HG03439 (cell line): ENCODE results near the gene TNS3.
"Not testable (repeated sequence)": the region's sequence is repeated elsewhere in the genome, so short reads cannot be mapped to it uniquely, and the experiment has no call there.

Experiments used
- ATAC-seq: cut with Tn5 transposase; IDR thresholded peaks from one replicate; pipeline ENCODE4 v1.9.1; 2021; ENCODE audit warnings: mild to moderate bottlenecking, moderate library complexity; ENCODE audit not compliant: unreplicated experiment

TNS3 gene

GRCh38 chr7:47273088-47273487, 308.8 kb downstream of the TNS3 start:
- ATAC-seq = no peak

- no peak for ATAC-seq
Observed at GRCh38 chr7:47271749-47272148, 310.2 kb downstream of the TNS3 start.

DNA sequence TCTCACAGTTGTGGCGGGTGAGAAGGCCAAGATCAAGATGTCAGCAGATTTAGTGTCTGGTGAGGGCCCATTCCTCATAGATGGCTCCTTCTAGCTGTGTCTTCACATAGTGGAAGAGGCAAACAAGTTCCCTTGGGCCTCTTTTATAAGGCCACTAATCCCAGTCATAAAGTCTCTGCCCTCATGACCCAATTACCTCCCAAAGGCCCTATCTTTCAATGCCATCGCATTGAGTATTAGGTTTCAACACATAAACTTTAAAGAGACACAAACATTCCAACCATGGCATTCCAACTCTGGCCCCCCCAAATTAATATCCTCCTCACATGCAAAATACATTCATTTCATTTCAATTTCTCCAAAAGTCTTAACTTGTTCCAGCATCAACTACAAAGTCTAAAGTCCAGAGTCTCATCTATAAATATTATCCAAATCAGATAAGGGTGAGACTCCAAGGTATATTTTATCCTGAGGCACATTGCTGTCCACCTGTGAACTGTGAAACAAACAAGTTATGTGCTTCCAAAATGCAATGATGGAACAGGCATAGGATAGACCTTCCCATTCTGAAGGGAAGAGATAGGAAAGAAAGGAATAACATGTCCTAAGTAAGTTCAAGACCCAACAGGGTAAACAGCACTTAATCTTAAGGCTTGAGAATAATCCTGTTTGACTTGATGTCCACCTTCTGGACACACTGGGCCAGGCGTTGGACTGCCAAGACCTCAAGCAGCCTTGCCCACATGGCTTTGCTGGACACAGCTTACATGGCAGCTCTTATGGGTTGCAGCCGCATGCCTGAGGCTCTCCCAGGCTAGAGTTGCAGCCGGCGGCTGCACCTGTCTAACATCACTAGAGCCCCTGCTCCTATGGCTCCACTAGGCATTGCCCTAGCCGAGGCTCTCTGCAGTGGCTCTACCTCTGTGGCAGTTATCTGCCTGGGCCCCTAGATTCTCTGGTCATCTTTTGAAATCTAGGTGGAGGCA, 312.8 kb downstream of the TNS3 start:
- no peak for ATAC-seq

GRCh38 chr7:47267346-47267745, 314.6 kb downstream of the TNS3 start:
- ATAC-seq = no peak

GRCh38 chr7:47266799-47267198, 315.1 kb downstream of the TNS3 start:
- ATAC-seq = no peak

- peak; percentile 77 for ATAC-seq
Observed at GRCh38 chr7:47266131-47266706, 315.7 kb downstream of the TNS3 start.

- ATAC-seq = no peak
Observed at GRCh38 chr7:47265621-47266020, 316.3 kb downstream of the TNS3 start.

GRCh38 chr7:47264021-47264651, 317.8 kb downstream of the TNS3 start:
- ATAC-seq = no peak

DNA sequence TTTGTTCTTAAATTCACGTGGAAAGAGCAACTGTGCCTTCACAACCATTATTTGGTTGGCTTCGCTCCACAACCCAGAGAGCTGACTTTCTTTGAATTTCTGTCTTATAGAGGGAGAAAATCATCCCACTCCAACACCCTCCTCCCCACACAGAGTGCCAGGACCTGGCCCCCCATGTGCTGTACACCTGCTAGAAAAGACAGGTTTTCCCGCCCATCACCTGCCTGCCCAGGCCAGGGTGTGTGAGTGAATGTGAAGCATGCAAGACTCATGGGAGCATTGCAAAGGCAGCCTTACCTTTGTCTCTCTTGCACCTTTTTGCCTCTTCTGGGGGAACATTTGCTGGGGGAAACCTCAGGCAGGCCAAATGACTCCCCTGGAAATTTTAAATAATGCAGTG, 319.0 kb downstream of the TNS3 start:
- ATAC-seq = no peak

DNA sequence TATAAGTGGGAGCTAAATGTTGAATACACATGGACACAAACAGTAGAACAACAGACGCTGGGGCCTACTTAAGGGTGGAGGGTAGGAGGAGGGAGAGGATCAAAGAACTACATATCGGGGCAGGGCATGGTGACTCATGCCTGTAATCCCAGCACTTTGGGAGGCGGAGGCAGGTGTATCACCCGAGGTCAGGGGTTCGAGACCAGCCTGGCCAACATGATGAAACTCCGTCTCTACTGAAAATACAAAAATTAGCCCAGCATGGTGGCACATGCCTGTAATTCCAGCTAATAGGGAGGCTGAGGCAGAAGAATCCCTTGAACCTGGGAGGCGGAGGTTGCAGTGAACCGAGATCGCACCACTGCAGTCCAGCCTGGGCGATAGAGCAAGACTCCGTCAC, 319.8 kb downstream of the TNS3 start:
- not testable (repeated sequence) for ATAC-seq

DNA sequence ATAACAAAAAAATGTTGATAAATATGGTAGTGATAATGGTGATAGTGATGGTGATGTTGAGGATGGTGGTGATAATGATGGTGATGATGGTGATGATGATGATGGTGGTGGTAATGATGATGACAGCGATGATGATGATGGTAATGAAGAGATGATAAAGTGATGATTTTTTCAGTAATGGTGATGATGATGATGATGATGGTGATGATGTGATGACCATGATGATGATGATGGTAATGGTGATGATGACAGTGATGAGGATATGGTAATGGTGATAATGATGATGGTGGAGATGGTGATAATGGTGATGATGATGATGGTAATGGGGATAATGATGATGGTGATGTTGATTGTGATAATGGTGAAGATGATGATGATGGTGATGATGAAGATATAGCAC, 321.6 kb downstream of the TNS3 start:
- no peak for ATAC-seq

GRCh38 chr7:47259682-47260081, 322.2 kb downstream of the TNS3 start:
- ATAC-seq = no peak

GRCh38 chr7:47258798-47259197, 323.1 kb downstream of the TNS3 start:
- ATAC-seq = no peak

DNA sequence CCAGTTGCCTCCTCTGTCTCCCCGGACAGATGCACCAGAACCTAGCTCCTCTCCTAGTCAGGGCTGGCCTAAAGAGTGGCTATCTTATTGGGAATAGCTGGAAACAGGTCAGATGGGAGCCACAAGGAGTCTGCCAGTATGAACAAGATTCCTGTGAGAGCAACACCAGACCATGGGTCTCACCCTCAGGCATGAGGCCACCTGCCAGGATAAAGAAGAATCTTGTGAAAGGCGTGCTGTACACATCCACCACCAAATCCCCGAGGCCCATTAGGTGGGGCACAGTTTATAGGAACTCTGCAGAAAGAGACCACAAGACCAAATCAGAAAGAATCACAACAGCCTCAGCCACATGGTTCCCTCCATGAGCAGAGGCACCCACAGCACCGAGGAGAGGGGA, 325.9 kb downstream of the TNS3 start:
- ATAC-seq = no peak

GRCh38 chr7:47255441-47255840, 326.5 kb downstream of the TNS3 start:
- no peak for ATAC-seq

DNA sequence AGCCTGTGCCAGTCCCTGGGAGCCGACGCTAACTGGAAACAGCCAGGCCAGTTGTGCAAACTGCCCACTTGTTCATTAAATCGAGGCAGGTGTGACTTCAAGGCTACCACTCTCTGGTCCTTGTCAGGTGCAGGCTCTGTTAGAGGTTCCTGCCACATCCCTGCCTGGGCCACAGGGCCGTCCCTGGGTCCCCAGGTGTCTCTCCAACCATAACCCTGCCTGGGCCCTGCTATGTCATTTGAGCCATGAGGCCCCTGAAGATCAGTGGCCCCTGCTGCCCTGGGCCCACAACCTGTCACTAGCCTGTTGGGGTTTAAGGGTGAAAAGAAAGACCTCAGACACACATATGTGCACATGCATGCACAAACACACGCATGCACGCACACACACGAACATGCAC, 326.9 kb downstream of the TNS3 start:
- no peak for ATAC-seq

- ATAC-seq = peak; percentile 70
Observed at GRCh38 chr7:47254081-47254977, 327.6 kb downstream of the TNS3 start.

DNA sequence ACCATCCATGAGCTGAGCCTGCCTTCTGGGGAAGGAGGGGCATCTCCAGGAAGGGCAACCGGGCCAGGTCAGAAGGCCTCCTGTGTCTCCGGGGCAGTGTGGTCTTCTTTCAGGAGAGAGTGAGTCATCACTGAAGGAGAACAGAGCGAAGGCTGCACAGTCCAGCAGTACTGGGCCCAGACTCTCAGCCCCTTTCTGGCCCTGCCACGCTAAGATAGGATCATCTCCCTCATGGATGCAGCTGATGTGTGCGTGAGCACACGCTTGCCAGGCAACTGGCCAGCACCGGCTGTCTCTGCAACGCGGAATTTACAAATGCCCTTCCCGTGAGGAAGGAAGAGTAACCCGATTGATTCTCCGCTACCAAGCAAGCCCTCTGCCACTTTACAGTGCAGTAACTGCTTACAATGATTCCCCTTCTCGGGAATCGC, 328.2 kb downstream of the TNS3 start:
- ATAC-seq = peak; percentile 32

- ATAC-seq = no peak
Observed at GRCh38 chr7:47252675-47253074, 329.2 kb downstream of the TNS3 start.

GRCh38 chr7:47249361-47249760, 332.6 kb downstream of the TNS3 start:
- no peak for ATAC-seq

- no peak for ATAC-seq
Observed at GRCh38 chr7:47248797-47249196, 333.1 kb downstream of the TNS3 start.
